ENCODE measurements around the gene ALOX15B.

ALOX15B gene

DNA sequence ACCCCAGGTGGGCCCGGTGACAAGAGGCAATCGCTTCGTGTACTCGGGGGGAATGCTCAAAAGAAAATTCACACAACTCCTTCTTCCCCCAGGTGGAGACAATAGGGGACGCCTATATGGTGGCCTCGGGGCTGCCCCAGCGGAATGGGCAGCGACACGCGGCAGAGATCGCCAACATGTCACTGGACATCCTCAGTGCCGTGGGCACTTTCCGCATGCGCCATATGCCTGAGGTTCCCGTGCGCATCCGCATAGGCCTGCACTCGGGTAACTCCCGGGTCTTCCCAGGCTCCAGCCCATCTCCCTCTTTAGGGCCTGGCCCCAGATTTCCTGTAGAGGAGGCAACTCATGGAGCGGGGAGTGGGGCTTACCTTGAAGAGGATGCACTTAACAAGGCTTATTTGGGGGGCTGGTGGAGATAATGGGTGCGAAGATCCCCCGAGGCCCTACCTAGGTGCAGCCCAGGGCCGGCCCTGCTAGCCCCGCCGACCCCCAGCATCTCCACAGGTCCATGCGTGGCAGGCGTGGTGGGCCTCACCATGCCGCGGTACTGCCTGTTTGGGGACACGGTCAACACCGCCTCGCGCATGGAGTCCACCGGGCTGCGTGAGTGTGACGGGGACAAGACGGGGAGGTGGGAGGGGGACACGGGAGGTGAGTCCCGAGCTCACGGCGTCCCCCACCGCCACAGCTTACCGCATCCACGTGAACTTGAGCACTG lies 23.5 kb upstream of the ALOX15B start:
- Histone ChIP-seq H3K4me1 (ENCODE audit: control insufficient read depth, insufficient read depth, low read length, poor library complexity, severe bottlenecking) (peaks cover 21% of the 10 kb centered on the region), H3K36me3 (ENCODE audit: control insufficient read depth, insufficient read depth, low read length) (no peaks in the 10 kb centered on the region), H3K27ac (ENCODE audit: low read depth, low read length, severe bottlenecking) (no peak overlapping the region), H3K4me3 (ENCODE audit: extremely low read depth, insufficient read depth, low read length, poor library complexity, severe bottlenecking) (peak overlapping the region; percentile 42), H3K9me3 (ENCODE audit: control insufficient read depth, low read length) (no peaks in the 10 kb centered on the region)
- 81 to 84% methylated on average over 33 to 44 of the region's 44 CpGs for WGBS, 2 experiments (ENCODE audit: insufficient coverage in 2 of 2)

DNA sequence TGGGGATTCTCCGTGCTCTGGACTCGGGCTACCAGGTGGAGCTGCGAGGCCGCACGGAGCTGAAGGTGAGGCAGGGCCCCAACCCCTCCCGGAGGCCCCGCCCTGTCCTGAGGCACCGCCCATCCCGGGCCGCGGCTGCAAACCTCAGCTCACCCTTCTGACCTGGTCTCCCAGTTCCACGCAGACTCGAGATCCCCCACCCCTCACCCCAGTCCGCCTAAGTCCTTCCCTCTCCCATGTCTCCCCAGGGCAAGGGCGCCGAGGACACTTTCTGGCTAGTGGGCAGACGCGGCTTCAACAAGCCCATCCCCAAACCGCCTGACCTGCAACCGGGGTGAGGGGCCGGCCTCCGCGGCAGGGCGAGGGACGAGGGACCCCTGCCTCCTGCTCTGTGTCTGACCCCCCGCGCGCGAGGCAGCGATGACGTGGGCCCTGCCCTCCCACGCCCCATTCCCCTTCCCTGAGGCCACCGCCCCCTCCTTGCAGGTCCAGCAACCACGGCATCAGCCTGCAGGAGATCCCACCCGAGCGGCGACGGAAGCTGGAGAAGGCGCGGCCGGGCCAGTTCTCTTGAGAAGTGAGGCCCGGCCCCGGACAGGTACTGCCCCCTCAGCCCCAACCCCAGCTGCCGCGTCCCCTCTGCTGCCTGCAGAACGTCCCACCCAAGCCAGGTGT lies 22.8 kb upstream of the ALOX15B start:
- no peak overlapping the region for H3K27ac ChIP-seq (ENCODE audit: low read depth, low read length, severe bottlenecking)
- peak overlapping the region; percentile 42 for H3K4me3 ChIP-seq (ENCODE audit: extremely low read depth, insufficient read depth, low read length, poor library complexity, severe bottlenecking)
- peaks cover 21% of the 10 kb centered on the region for H3K4me1 ChIP-seq (ENCODE audit: control insufficient read depth, insufficient read depth, low read length, poor library complexity, severe bottlenecking)
- H3K36me3 ChIP-seq (ENCODE audit: control insufficient read depth, insufficient read depth, low read length) = no peaks in the 10 kb centered on the region
- 3 to 5% methylated on average over 29 to 39 of the region's 46 CpGs for WGBS, 2 experiments (ENCODE audit: insufficient coverage in 2 of 2)
- H3K9me3 ChIP-seq (ENCODE audit: control insufficient read depth, low read length) = no peaks in the 10 kb centered on the region

DNA sequence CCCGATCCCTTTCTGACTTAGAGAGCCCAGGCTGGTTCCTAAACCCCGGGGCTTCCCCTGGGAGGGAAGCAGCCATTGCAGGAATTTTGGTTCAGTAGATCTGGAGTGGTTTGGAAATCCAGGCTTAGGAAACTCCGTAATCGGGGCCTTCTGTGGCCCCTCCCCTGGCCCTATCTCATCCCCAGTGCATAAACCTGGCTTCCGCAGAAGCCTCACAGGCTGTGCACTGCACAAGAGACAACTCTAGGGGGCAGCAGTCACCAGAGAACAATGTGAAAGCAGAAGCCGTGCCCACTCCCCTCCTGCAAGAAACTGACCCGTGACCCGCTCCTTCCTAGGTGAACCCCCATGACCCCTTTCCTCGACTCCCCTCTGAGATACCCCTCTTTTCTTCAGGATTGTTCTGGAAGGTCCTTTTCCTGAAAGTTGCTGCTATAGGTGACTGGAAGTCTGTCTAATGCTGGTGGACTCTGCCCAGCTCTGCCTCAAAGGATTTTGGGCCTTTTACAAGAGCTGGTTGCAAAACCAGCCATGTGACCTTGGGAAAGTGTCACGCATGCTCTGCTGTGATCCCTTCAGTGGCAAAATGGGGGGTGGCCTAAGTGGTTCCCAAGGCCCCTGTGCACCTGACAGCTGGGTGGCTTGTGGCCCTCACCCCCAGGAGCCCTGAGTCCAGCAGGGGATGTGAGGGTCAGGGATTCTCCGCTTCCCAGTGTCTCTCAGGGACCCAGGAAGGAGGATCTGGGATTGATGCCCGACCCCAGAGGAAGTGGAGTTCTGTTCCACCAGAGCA lies 22.0 kb upstream of the ALOX15B start:
- Histone ChIP-seq H3K4me3 (ENCODE audit: extremely low read depth, insufficient read depth, low read length, poor library complexity, severe bottlenecking) (peak overlapping the region; percentile 42), H3K9me3 (ENCODE audit: control insufficient read depth, low read length) (no peaks in the 10 kb centered on the region), H3K27ac (ENCODE audit: low read depth, low read length, severe bottlenecking) (no peak overlapping the region), H3K36me3 (ENCODE audit: control insufficient read depth, insufficient read depth, low read length) (no peaks in the 10 kb centered on the region), H3K4me1 (ENCODE audit: control insufficient read depth, insufficient read depth, low read length, poor library complexity, severe bottlenecking) (peaks cover 22% of the 10 kb centered on the region)
- WGBS, 2 experiments (ENCODE audit: insufficient coverage in 2 of 2) = 25% methylated on average over 6 to 9 of the region's 12 CpGs

GRCh38 chr17:8018436-8018835 lies 20.4 kb upstream of the ALOX15B start:
- Histone ChIP-seq H3K36me3 (ENCODE audit: control insufficient read depth, insufficient read depth, low read length) (no peaks in the 10 kb centered on the region), H3K4me1 (ENCODE audit: control insufficient read depth, insufficient read depth, low read length, poor library complexity, severe bottlenecking) (peaks cover 32% of the 10 kb centered on the region), H3K4me3 (ENCODE audit: extremely low read depth, insufficient read depth, low read length, poor library complexity, severe bottlenecking) (no peak overlapping the region), H3K27ac (ENCODE audit: low read depth, low read length, severe bottlenecking) (no peak overlapping the region), H3K9me3 (ENCODE audit: control insufficient read depth, low read length) (no peaks in the 10 kb centered on the region)
- WGBS, 2 experiments (ENCODE audit: insufficient coverage in 2 of 2) = 77% methylated on average over 3 of the region's 3 CpGs; no CpG with 5 or more reads in 1 of the 2 experiments

DNA sequence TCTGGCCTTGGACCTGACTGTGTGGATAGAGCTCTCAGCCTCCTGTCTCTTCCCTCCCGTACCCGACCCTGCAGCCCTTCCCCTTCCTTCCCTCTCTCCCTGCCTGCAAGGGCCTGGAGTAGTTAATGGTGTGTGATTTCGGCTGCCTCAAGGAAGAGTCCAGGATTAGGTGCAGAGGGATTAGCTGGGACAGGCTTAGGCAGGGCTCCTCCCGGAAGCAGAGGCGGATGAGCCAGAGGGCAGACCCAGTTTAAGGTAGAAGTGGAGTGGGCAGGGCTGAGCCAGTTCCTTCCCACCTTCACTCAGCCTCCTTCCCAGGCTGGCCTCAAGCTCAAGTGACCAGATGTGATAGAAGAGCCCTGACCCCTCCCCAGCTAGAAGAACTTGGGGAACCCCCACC lies 19.7 kb upstream of the ALOX15B start:
- WGBS, 2 experiments (ENCODE audit: insufficient coverage in 2 of 2) = no CpG with 5 or more reads among the region's 5 CpGs
- H3K4me3 ChIP-seq (ENCODE audit: extremely low read depth, insufficient read depth, low read length, poor library complexity, severe bottlenecking) = no peak overlapping the region
- H3K27ac ChIP-seq (ENCODE audit: low read depth, low read length, severe bottlenecking) = no peak overlapping the region
- no peaks in the 10 kb centered on the region for H3K36me3 ChIP-seq (ENCODE audit: control insufficient read depth, insufficient read depth, low read length)
- H3K4me1 ChIP-seq (ENCODE audit: control insufficient read depth, insufficient read depth, low read length, poor library complexity, severe bottlenecking) = peaks cover 32% of the 10 kb centered on the region
- no peaks in the 10 kb centered on the region for H3K9me3 ChIP-seq (ENCODE audit: control insufficient read depth, low read length)

DNA sequence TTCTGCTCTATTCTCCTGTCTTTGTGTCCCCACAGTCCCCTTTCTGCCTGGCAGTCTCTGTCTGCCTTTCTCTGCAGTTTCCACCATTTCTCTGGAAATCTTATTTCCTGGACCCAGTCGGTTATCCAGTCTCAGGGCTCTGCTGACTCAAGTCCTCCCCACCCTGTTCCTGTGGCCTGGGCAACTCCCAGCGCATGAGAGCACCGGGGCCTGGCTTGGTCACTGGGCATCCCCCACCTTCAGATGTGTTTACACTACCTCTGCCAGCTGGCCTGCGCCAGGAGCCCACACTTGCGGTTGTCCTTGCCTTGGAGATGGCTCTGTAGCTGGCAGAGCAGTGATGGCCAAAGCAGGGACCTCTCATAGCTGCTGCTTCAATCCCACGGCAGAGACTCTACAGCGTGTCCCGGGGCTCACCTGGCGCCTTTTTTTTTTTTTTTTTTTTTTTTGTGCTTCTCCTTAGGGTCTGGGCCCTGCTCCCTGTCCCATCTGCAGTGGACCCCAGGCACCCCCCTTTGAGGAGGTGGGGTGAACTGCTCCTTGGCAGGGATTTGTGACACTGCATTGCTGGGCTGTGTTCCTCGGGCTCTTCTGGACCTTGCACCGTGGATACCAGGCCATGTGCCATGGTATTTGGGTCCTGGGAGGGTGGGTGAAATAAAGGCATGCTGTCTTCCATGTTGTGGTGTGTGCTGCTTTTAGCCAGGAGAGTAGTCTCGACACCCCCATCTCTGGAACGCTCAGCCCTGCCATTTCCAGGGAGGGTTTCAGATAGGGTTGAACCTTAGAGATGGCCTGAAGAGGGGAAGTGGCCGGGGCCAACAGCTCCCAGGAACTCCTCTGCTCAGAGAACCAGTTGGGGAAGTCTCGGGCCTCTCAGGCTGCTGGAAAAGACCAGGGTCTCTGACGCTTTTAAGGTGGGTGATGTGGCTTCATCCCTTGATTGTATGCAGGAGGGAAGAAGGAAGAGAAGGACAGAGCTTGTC lies 18.9 kb upstream of the ALOX15B start:
- Histone ChIP-seq H3K4me1 (ENCODE audit: control insufficient read depth, insufficient read depth, low read length, poor library complexity, severe bottlenecking) (peaks cover 32% of the 10 kb centered on the region), H3K9me3 (ENCODE audit: control insufficient read depth, low read length) (no peaks in the 10 kb centered on the region), H3K4me3 (ENCODE audit: extremely low read depth, insufficient read depth, low read length, poor library complexity, severe bottlenecking) (no peak overlapping the region), H3K36me3 (ENCODE audit: control insufficient read depth, insufficient read depth, low read length) (no peaks in the 10 kb centered on the region), H3K27ac (ENCODE audit: low read depth, low read length, severe bottlenecking) (no peak overlapping the region)
- WGBS, 2 experiments (ENCODE audit: insufficient coverage in 2 of 2) = 95 to 96% methylated on average over 9 to 11 of the region's 16 CpGs

DNA sequence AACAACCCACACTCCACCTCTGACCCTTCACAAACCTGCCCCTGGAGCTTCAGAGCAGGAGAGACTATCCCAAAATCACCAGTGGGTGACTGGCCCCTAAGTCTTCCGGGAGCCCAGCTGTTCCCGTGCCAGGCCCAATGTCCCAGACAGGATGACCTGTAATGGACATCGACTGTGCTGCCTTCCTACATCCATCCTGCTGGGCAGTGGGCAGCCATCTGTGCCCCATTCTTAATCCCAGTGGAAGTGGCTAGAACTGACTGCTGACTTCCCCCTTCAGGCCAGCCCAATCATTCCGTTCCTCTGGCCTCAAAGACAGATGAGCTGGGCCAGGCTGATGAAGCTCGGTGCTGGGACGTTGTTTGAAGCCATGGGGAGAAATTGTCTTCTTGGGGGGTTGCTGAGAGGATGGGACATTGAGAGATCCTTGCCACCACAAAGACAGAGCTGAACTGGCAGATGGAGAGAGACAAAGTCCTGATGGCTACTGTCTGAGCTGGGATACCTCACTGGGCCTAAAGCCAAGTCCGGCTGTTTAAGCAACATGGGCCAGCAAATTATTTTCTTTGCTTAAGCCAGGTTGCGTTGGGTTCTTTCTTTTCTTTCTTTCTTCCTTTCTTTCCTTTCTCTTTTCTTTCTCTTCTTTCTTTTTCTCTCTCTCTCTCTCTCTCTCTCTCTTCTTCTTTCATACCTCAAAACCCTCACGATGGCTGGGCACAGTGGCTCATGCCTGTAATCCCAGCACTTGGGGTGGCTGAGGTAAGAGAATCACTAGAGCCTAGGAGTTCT lies 17.9 kb upstream of the ALOX15B start:
- 93 to 99% methylated on average over 6 to 7 of the region's 9 CpGs for WGBS, 2 experiments (ENCODE audit: insufficient coverage in 2 of 2)
- no peak overlapping the region for H3K4me3 ChIP-seq (ENCODE audit: extremely low read depth, insufficient read depth, low read length, poor library complexity, severe bottlenecking)
- peaks cover 32% of the 10 kb centered on the region for H3K4me1 ChIP-seq (ENCODE audit: control insufficient read depth, insufficient read depth, low read length, poor library complexity, severe bottlenecking)
- H3K27ac ChIP-seq (ENCODE audit: low read depth, low read length, severe bottlenecking) = no peak overlapping the region
- H3K9me3 ChIP-seq (ENCODE audit: control insufficient read depth, low read length) = no peaks in the 10 kb centered on the region
- H3K36me3 ChIP-seq (ENCODE audit: control insufficient read depth, insufficient read depth, low read length) = no peaks in the 10 kb centered on the region

- Histone ChIP-seq H3K4me3 (ENCODE audit: extremely low read depth, insufficient read depth, low read length, poor library complexity, severe bottlenecking) (no peak overlapping the region), H3K36me3 (ENCODE audit: control insufficient read depth, insufficient read depth, low read length) (no peaks in the 10 kb centered on the region), H3K27ac (ENCODE audit: low read depth, low read length, severe bottlenecking) (no peak overlapping the region), H3K4me1 (ENCODE audit: control insufficient read depth, insufficient read depth, low read length, poor library complexity, severe bottlenecking) (peaks cover 28% of the 10 kb centered on the region), H3K9me3 (ENCODE audit: control insufficient read depth, low read length) (no peaks in the 10 kb centered on the region)
- 92 to 93% methylated on average over 12 to 13 of the region's 13 CpGs for WGBS, 2 experiments (ENCODE audit: insufficient coverage in 2 of 2)
Observed at GRCh38 chr17:8021565-8022359, 17.1 kb upstream of the ALOX15B start.

- Histone ChIP-seq H3K4me1 (ENCODE audit: control insufficient read depth, insufficient read depth, low read length, poor library complexity, severe bottlenecking) (peaks cover 21% of the 10 kb centered on the region), H3K27ac (ENCODE audit: low read depth, low read length, severe bottlenecking) (peak overlapping the region; percentile 10), H3K36me3 (ENCODE audit: control insufficient read depth, insufficient read depth, low read length) (no peaks in the 10 kb centered on the region), H3K4me3 (ENCODE audit: extremely low read depth, insufficient read depth, low read length, poor library complexity, severe bottlenecking) (no peak overlapping the region), H3K9me3 (ENCODE audit: control insufficient read depth, low read length) (no peaks in the 10 kb centered on the region)
- WGBS, 2 experiments (ENCODE audit: insufficient coverage in 2 of 2) = 83 to 93% methylated on average over 2 to 4 of the region's 4 CpGs
Observed at GRCh38 chr17:8022360-8023003, 16.4 kb upstream of the ALOX15B start.

Measured in mesodermal cell (in vitro differentiated cells).